Measurements from ENCODE around the gene TBKBP1.
A peak's percentile ranks its signal among the peaks of the same experiment; 100 is the strongest.

The TBKBP1 gene

GRCh38 chr17:47715669-47716325 is 21.8 kb downstream of the TBKBP1 start:
- no peak for DNase-seq

DNA sequence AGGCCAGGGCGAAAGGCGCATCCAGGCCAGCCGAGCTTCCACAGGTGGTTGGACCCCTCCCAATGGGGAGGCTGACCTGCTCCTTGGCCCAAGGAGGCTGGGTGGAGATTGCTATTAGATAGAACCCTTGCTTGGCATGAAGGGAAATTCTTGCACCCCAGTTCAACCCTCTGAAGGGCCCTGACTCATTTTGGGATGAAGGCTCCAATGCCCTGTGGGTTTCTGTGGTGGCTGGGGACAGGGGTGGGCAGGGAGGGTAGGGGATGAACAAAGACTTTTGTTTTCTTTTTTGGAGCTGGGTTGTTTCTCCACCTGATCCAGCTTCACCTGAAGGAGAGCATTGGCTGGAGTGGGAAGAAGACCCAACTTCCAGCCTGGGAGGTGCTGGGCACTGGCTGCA is 22.4 kb downstream of the TBKBP1 start:
- DNase-seq, result no peak

DNA sequence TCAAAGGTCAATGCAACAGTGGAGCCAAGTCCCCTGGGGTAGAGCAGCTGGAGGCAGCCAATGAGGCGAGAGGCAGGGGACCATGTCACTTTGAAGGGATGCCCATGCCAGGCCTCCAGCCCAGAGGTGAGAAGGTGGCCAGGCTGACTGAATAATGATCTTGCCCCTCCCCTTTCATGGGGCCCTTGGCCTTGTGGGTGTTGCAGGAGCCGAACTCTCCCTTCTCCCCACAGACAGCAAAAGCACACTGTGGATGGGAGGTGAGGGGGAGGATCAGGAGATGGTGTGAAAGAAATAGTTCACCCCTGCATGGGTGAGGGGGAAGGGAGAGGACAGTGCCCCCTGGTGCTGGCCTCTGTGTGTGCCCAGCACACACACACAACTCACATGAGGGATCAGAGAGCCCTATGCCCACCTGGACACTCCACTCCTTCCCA is 23.3 kb downstream of the TBKBP1 start:
- DNase-seq, result peak; percentile 85

- DNase-seq, result no peak
These were observed 24.1 kb downstream of the TBKBP1 start for GRCh38 chr17:47717979-47718621.

DNA sequence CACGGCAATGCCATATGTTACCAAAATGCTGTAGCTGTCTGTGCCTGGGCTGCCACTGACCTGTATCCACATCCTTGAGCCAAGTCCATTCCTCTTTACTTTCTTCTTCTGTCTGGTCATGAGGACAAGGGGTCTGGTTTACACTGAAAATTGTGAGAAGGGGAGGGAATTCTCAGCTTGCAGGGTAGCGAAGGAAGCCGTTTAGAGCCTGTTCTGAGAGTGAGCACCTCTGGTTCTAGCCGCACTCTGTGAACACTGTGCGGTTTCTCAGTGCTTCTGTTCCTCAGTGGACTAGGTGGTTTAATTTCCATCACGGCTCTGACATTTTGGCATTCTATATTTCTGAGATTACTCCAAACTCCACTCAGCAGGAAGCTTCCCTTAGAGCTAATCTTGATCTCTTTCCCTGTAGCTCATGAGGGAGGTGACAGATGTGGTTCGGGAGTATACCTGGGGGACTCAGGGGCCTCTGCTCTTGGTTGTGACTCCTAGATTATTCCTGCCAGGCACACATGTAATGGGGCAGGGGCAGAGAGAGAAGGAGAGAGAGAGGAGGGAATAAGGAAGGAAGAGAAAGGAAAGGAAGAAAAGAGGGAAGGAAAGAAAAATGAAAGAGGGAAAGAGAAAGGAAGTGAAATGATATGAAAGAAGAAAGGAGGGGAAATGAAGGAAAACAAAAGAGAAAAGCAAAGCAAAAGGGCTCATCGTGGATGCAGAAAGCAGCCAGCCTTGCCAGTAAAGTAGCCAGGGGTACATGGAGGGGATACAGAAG is 24.9 kb downstream of the TBKBP1 start:
- DNase-seq, result no peak

DNA sequence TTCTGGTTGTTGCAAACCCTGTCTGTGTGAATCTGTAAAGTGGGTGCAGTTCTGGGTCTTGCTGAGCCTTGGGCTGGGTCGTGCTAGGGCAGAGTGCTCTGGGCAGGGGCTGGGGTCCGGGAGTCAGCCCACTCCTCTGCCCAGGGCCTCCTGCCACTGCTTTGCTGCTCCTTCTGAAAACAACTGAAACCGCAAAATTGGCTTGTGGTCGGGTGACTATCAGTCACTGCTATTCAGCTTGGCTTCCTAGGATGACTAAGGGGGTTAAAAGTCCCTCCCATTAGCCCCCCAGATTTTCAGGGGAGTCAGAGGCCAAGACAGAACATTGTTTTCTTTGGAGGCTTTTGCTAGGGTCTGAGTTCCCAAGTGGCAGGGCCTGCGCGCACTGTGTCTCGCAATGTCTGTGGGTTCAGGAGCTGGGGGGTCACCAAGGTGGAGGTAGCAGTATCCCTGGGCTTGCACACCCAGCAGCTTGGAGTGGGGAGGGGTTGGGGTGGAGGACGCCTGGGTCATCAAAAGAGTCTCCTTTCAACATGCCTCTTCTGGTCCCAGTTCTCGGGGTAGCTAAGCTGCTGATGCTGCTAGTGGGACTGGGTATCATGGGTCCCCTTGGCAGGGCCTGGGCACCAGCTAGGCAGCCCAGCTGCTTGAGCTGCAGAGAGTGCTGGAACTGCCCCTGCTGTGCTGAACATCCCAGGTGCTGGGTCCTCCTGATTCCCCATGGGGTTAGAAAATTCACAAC is 25.6 kb downstream of the TBKBP1 start:
- DNase-seq, result peak; percentile 76

DNA sequence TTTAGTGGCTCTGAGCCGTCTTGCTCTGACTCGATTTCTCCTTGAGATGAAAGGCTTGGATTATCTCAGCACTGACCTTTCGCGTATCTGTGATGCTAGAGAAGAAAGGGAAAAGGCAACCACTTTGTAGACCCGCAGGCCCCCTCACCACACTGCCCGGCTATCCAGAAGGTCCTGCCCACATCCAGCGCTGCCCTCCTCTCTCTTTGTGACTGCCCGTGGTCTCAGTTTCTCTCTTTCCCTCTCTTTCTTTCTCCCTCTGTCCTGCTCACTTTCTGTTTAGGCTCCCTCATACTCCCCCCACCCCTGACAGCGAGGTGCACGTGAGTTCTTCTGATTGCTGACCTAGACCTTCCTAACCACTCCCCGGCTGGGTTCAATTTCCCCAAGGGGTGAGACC is 26.2 kb downstream of the TBKBP1 start:
- no peak for DNase-seq

DNA sequence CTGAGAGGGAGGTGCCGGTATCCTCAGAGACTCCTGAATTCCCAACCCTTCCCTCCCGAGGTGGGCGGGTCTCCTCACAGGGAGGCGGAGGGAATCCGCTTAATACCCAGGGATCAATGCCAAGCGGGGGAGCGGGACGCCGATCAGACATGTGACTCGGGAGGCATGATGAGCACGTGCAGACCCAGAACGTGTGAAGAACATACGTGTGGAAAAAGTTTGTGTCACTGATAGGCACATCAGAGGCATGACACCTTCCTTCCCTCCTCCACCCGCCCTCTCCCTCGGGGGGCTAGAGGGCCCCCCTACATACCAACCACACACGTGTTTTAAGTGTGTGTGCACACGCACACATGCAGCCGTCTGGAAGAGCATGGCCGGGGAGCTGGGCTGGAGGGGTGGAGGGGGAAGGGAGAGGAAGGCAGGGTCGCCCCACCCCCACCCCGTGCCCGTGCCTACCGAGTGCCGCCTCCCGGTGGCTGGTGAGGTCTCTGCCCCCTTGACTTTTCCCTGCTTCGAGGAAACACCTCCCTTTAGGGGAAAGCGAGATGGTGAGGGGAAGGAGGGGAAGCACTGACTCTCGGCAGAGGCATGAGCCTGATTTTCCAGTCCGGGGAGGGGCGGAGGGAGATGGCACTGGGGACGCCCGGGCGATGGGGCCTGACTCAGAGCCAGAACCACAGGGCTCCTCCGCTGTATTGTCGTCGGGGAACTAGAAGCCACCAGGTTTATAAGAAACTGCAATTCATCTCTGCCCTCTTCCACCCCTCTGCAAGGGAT is 27.0 kb downstream of the TBKBP1 start:
- DNase-seq, result peak; percentile 90

GRCh38 chr17:47721725-47722124 is 27.8 kb downstream of the TBKBP1 start:
- DNase-seq, result no peak

DNA sequence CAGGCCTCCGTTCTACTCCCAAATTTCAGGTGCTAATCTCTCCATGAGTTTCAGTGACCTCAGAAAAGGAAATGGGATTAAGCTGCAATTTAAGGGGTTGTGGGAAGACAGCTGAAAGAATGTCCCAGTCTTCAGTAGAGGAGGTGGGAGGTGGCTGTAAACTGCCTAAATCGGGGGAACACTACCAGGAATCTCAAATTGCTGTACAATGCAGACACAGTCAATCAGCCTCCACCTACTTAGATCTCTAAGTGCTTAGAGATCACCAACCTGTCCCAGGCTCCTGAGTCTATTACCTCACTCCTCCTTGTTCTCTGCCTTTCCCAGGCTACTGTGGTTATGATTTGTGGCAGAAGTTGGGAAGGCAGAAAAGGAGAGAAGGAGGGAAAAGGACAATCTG is 30.7 kb downstream of the TBKBP1 start:
- DNase-seq, result no peak

DNA sequence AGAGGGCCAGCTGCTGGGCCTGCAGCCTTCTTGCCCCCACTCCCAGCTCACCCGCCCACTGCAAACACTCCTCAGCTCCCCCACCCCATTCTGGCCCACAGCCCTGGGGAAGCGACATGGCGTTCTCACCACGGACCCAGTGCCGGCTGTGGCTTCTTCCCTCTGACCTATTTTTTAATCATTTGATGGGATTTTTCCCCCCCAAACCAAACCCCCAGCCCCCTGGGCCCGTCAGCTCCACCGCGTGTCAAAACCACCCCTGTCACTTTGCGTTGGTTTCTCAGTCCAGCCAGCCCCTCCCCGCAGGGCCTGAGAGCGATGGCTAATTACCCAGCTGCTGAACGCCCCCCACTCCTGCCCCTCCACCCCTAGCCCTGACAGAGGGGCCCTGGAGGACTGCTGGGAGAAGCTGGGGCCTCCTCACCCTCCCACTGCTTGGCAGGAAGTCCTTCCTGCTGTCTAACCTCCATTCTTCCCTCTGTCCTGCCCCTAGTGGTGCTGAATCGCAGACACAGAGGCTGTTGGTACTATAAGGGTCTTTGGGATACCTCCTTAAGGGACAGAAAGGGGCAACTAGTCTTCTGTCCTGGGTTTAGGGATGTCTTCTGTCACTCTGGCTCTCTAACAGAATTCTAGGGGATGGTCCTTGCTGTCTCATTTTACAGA is 31.6 kb downstream of the TBKBP1 start:
- no peak for DNase-seq

DNA sequence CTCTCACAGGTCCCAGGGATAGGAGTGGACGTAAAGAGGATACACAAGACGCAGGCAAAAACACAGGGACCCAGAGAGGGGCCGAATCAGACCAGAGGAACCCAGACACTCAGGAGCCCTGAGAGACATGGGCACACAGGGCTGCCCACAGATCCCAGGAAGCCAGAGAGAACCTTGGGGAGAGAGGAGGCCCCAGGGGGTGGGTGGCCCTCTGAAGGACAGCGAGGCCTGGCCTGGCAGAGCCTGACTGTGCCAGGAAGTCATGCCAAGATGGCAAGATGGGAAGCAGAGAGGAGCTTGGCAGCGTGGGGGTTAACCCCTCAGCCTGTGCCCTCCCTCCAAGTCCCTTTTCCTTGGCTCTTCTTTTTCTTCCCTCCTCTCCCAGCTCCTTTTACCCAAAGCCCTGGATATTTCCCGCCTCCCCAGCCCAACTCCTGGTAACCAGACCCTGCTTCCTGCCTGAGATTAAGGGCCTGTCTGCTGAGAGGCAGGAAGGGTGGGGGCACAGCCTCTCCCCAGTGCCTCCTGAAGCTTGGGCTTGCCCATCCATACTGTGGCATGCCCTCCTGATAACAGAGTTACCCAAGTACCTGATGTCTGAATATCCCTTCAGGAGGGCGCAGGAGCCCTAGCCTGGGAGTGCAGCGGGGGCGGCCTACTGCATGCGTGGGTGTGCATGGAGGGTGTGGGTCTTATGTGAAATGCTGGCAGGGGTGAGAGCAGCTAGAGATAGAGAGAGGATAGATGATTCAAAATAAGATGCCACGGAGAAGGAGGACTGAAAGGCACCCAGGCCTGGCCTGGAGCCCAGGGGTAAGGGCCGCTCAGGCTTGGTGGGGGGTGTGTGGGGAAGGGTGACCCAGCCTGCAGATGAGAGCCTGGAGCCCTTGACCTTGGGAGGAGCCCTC is 33.1 kb downstream of the TBKBP1 start:
- DNase-seq, result no peak

- no peak for DNase-seq
These were observed 33.7 kb downstream of the TBKBP1 start for GRCh38 chr17:47727704-47728036.

DNA sequence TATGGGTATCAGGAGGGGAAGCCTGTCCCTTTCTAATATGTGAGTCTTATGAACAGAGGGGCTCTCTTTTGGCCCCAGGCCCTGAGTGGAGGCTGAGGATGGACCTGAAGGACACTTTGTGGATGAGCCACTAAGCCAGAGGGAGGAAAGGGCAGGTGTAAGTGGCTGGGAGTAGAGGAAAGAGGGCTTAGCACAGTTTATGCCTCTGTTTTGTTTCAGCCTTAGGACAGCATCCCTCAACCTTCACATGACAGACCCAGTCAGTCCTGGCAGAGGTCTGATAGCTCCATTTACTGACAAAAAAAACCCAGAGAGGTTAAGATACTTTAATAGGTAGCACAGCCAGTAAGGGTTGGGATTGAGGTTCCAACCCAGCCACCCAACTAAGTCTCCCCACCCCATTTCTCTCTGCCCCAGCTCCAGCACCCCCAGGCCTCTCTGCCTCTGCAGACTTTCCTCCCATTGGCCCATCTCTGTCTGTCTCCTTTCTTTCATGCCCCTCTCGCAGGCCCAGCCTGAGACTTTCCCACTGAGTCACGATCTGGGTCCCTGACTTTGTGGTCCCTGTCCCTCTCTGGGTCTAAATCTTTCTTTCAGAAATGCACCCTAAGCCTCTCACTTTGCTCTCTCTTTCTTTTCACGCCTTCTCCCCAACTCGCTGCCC is 34.4 kb downstream of the TBKBP1 start:
- DNase-seq, result no peak

- no peak for DNase-seq
These were observed 35.5 kb downstream of the TBKBP1 start for GRCh38 chr17:47729476-47729875.

- DNase-seq, result no peak
These were observed 36.7 kb downstream of the TBKBP1 start for GRCh38 chr17:47730681-47731080.

- DNase-seq, result no peak
These were observed 37.4 kb downstream of the TBKBP1 start for GRCh38 chr17:47731396-47731795.

DNA sequence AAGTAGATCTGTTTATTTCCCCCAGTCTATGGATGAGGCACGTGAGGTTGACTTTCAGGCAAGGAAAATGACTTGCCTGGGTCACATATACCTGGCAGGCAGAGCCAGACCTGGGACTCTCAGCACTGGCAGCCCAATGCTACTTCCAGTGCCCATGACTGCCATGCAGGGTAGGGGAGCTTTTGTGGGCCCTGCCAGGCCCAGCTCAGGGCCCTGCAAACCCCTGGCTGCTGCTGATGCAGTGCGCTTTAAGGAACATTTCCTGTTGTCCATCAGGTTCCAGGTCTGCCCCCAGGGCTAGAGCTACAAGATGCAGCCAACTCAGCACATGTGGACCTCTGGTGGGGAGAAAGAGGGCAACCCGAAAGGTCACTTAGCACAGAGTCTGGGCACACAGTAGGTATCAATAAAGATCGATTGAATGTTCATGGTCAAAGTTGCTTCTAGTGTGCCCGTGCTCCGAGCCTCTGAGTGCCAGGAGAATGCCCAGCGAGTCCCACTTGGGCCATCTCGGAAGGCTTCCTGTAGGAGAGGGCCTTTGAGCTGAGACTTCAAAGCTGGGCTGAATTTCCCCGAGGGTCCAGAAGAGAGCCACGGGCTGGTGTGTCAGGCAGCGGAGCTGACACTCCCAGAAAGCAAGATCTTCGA is 38.6 kb downstream of the TBKBP1 start:
- no peak for DNase-seq

DNA sequence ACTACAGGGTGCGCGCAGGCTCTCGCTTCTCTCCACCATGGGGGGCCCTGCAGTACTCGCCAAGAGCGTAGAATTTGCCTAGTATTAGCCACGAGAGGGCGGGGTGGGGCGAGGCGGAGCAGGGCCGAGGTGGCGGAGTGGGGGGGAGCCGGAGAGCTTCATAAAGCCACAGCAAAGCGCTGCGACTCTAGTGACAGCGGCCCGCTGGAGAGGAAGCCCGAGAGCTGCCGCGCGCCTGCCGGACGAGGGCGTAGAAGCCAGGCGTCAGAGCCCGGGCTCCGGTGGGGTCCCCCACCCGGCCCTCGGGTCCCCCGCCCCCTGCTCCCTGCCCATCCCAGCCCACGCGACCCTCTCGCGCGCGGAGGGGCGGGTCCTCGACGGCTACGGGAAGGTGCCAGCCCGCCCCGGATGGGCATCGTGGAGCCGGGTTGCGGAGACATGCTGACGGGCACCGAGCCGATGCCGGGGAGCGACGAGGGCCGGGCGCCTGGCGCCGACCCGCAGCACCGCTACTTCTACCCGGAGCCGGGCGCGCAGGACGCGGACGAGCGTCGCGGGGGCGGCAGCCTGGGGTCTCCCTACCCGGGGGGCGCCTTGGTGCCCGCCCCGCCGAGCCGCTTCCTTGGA is 39.2 kb downstream of the TBKBP1 start, which contains the start of gene TBX21:
Gene TBX21 (plus strand): TSS at position 190 of the 627 bp plus-strand sequence. CDS start 219 bp downstream, at position 409.
- peak; percentile 94 for DNase-seq
